ENCODE measurements around the gene CLTCL1.

- TF ChIP-seq CTCF (IDR thresholded peaks at IDR 0.05; ENCODE audit: low read depth, low read length, missing input control) (no peak), MAX (IDR thresholded peaks at IDR 0.05) (no peak), RXRA (IDR thresholded peaks at IDR 0.05) (no peak), GABPA (IDR thresholded peaks at IDR 0.05 in 1 of 2, conservative IDR thresholded peaks at IDR 0.05 in 1 of 2) (no peak)
Measured at GRCh38 chr22:19242699-19243098, 48.8 kb downstream of the CLTCL1 start.

All from liver (tissue), 3 donors.